ENCODE data around the gene TCEA3. TPM values are rescaled to one million over a fixed set of nuclear protein-coding genes. Genes with fewer than 3 reads are reported as not detected.
A peak's percentile ranks its signal among the peaks of the same experiment; 100 is the strongest.

The TCEA3 gene
- total RNA-seq, 1 donor from 2014 or later, result 8.8 TPM

- Mint-ChIP-seq H3K4me1 (ENCODE audit: unreplicated experiment) (peaks cover 16% of the 10 kb centered on the region), H3K4me3 (peak overlapping the region; percentile 80), H3K27ac (no peak overlapping the region), H3K27me3 (peaks cover 21% of the 10 kb centered on the region), H3K9me3 (no peaks in the 10 kb centered on the region), H3K36me3 (peaks cover 17% of the 10 kb centered on the region)
- DNase-seq (ENCODE audit: extremely low spot score, unreplicated experiment), result no peak
- no peak for TF ChIP-seq CTCF (conservative IDR thresholded peaks at IDR 0.05)
Observed at GRCh38 chr1:23425193-23425494, 596 bp upstream of the TCEA3 start.

- Mint-ChIP-seq H3K27me3 (peaks cover 21% of the 10 kb centered on the region), H3K27ac (peak overlapping the region; percentile 62), H3K4me1 (ENCODE audit: unreplicated experiment) (peaks cover 20% of the 10 kb centered on the region)
Observed at GRCh38 chr1:23423415-23424292, 894 bp downstream of the TCEA3 start.

GRCh38 chr1:23422941-23423340 is 1.6 kb downstream of the TCEA3 start:
- Mint-ChIP-seq H3K27ac (peak overlapping the region; percentile 60), H3K27me3 (peaks cover 21% of the 10 kb centered on the region), H3K4me1 (ENCODE audit: unreplicated experiment) (peaks cover 20% of the 10 kb centered on the region), H3K4me3 (peak overlapping the region; percentile 84), H3K36me3 (peaks cover 12% of the 10 kb centered on the region), H3K9me3 (no peaks in the 10 kb centered on the region)
- no peak for DNase-seq (ENCODE audit: extremely low spot score, unreplicated experiment)
- TF ChIP-seq CTCF (conservative IDR thresholded peaks at IDR 0.05), result no peak

More at GRCh38 chr1:23423415-23424292, 894 bp downstream of the TCEA3 start:
- Mint-ChIP-seq H3K36me3 (peaks cover 17% of the 10 kb centered on the region), H3K4me3 (peak overlapping the region; percentile 84), H3K9me3 (no peaks in the 10 kb centered on the region)
- no peak for TF ChIP-seq CTCF (conservative IDR thresholded peaks at IDR 0.05)
- DNase-seq (ENCODE audit: extremely low spot score, unreplicated experiment), result no peak

GRCh38 chr1:23422241-23422877 is 2.2 kb downstream of the TCEA3 start:
- DNase-seq (ENCODE audit: extremely low spot score, unreplicated experiment), result no peak
- peaks cover 10% of the 10 kb centered on the region for H3K36me3 Mint-ChIP-seq
- H3K27ac Mint-ChIP-seq, result peak overlapping the region; percentile 14
- TF ChIP-seq CTCF (conservative IDR thresholded peaks at IDR 0.05), result no peak
- H3K9me3 Mint-ChIP-seq, result no peaks in the 10 kb centered on the region
- peaks cover 20% of the 10 kb centered on the region for H3K4me1 Mint-ChIP-seq (ENCODE audit: unreplicated experiment)
- peaks cover 21% of the 10 kb centered on the region for H3K27me3 Mint-ChIP-seq
- H3K4me3 Mint-ChIP-seq, result peak overlapping the region; percentile 13

GRCh38 chr1:23421753-23422240 is 2.8 kb downstream of the TCEA3 start:
- Mint-ChIP-seq H3K27ac (peak overlapping the region; percentile 14), H3K36me3 (peaks cover 10% of the 10 kb centered on the region), H3K4me1 (ENCODE audit: unreplicated experiment) (peaks cover 20% of the 10 kb centered on the region), H3K4me3 (no peak overlapping the region), H3K27me3 (peaks cover 21% of the 10 kb centered on the region), H3K9me3 (no peaks in the 10 kb centered on the region)
- no peak for DNase-seq (ENCODE audit: extremely low spot score, unreplicated experiment)
- peak; percentile 46 for TF ChIP-seq CTCF (conservative IDR thresholded peaks at IDR 0.05)
